GM19328 (cell line): ENCODE measurements around the gene ANKRD22.
"Not testable (repeated sequence)": the region's sequence is repeated elsewhere in the genome, so short reads cannot be mapped to it uniquely, and the experiment has no call there.

Experiments
- ATAC-seq: cut with Tn5 transposase; IDR thresholded peaks from one replicate; pipeline ENCODE4 v1.9.1; 2021; ENCODE audit warnings: mild to moderate bottlenecking, moderate library complexity; ENCODE audit not compliant: unreplicated experiment

ANKRD22 gene

DNA sequence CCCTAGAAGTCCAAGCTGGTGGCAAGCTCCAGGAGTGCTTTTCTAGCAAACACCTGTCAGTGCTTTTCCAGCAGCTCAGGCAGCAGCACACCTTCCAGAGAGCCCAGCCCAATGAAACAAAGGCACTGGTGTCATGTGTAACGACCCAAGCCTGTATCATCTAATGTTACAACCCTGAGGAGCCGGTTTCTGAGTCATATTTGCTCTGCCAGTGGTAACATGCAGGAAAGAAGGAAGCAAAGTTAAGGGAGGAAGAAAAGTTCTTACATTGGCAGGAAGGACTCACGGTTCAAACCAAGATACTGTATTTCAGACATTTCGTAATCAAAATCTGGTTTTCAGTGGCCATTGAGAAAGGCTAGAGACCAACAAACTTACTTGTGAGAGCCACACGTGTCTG lies at the start of gene ANKRD22:
Gene ANKRD22 (minus strand): TSS at position 139 of the 400 bp plus-strand sequence. CDS start 237 bp downstream, outside the sequence.
- ATAC-seq: no peak

- ATAC-seq: no peak
Measured at GRCh38 chr10:88899886-88900285, 48.2 kb upstream of the ANKRD22 start.

DNA sequence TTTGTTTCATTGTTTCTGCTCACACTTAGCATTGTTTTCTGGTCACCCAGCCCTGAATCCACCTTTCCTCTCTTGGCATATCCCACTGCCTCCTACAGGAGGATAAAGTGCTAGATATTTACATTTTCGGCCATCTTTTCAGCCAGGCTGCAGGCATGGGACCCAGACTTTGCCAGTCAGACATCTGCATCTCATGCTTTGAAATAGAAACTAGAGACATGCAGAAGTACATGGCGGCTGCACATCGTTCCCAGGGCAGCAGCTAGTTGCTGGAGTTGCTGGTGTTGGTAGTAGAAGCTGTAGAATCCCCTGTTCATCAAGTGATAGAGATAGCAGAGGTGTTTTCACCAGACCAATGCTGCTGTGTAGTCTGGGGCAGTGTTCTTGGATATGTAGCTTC lies 47.1 kb upstream of the ANKRD22 start:
- no peak for ATAC-seq

DNA sequence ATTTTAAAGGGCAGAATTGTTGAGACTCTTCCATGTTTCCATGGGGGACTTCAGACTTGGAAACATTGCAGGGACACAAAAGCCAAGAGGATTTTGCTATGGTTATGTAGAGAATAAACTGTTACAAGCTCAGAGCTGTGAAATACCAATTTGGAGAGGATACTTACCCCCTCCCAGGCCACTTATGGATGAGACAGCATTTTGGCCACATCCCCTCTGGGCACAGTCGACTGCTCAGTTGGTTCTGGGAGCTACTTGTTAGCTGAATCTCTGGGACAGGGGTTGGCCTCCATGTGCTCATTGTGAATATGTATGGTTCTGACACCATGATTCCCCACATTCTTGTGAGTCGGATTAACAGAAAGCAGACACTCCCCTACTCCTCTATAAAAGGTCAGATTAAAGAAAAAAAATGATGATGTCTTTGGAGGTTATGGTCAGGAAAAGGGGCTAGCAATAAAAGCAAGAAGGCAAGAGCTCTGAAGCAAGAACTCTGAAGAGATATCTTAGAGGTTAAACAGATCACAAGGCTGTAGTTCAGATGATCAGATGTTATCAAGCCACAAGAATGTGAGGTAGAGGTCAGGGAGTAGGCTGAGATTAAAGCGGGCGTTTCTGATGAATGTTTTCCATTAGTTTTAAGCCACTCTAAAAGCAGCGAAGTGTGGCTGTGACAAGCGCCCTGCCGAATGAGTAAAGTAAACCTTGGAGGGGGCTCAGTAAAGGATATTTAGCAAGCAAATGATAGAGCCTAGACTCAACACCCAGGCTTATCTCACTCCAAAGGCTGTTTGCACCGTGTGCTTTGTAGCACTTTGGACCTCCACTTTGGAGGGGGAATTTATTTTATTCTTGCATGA lies 45.6 kb upstream of the ANKRD22 start:
- ATAC-seq: no peak

GRCh38 chr10:88896372-88896993 lies 44.8 kb upstream of the ANKRD22 start:
- no peak for ATAC-seq

- no peak for ATAC-seq
Measured at GRCh38 chr10:88895250-88895649, 43.6 kb upstream of the ANKRD22 start.

DNA sequence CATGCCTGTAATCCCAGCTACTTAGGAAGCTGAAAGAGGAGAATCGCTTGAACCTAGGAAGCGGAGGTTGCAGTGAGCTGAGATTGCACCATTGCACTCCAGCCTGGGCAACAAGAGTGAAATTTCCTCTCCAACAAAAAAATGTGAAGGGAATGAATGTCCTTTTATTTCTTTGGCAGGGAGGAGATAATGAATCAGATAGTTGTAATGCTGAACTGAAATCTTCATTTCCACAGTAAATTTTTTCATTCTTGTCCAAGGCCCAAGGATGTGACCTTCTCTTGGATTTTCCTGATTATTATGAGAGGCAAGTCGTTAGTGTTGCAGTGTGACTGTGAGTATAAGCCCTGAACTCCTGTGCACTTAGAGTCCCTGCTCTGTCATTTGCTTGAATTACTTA lies 42.0 kb upstream of the ANKRD22 start:
- no peak for ATAC-seq

DNA sequence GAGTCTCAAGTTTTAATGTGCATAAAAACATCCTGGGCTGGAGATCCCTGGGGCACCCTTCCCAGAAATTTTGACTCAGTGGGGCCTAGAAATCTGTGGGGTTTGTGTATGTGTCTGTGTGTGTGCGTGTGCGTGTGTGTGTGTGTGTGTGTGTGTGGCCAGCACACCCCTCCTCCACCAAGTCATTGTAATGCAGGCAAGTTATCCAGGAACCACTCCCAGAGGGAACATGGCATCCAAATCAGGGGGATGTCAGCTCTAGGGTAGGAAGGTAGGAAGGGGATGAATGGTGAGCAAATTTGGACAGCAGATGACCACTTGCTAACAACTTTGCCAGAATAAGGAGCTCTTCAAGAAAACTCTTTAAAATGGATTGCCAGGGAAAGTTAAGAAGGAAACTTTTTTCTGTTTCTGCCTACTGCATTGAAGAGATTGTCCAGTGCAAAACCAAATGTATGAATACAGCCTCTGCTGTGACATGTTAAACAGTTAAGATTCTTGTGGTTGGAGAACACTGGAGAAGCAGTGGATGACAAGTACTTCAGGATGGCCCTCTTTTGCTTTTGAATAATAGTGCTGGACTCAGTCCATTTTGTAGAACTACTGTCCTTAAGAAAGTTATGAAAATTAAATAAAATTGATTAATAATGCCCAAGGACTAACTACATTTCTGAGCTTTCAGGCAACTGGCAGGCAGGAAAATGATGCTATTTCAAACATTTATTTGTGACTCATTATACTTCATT lies 40.8 kb upstream of the ANKRD22 start:
- no peak for ATAC-seq

- no peak for ATAC-seq
Measured at GRCh38 chr10:88890681-88891381, 39.2 kb upstream of the ANKRD22 start.

DNA sequence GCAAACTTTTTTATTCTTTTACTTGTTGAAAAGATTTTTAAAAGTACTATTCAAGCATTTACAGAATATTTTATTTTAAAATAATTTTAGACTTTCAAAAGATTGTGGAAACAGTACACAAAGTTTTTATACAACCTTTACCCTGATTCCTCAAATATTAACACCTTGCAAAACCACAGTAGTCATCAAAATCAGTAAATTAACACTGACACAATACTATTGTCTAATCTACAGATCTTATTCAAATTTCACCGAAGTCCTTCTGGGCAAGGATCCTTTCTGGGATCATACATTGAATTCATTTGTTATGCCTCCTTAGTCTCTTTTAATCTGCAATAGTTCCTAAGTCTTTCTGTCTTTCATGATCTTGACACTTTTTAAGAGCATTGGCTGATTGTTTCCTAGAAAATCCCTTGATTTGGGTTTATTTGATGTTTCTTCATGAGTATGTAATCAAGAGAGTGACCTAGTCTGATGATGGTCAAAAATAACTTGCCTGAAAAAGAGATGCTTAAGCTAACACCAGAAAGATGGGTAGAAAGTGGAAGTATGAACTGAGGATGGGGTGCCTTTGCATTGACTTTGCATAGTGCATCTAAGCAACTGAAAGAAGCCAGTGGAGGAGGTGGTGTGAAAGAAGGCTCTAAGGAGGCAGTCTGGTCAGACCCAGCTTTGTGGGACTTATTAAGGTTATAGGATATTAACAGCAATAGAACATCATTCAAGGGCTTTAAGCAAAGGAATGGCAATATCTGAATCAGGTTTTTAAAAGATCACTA lies 38.1 kb upstream of the ANKRD22 start:
- ATAC-seq: peak; percentile 69

GRCh38 chr10:88888810-88889445 lies 37.3 kb upstream of the ANKRD22 start:
- ATAC-seq: no peak

DNA sequence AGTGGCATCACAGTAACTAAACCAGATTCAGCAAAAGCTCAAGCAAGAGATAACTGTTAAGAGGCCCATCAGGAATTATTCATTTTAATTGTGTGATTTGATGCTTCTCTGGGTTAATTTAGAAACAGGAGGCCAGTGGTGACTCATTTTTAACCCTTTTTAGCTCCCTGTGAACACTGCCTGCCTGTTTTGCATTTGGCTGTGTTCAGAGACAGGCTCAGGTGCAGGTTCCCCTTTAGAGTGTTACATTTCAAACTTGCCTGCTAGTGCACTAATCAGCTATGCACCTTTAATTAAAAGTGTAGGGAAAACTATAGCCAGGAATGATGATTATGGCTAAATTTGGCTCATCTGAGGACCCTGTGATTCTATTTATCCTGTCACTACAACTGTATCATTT lies 34.9 kb upstream of the ANKRD22 start:
- ATAC-seq: peak; percentile 45

GRCh38 chr10:88883448-88883809 lies 31.8 kb upstream of the ANKRD22 start:
- no peak for ATAC-seq

GRCh38 chr10:88882646-88883447 lies 31.2 kb upstream of the ANKRD22 start:
- not testable (repeated sequence) for ATAC-seq

DNA sequence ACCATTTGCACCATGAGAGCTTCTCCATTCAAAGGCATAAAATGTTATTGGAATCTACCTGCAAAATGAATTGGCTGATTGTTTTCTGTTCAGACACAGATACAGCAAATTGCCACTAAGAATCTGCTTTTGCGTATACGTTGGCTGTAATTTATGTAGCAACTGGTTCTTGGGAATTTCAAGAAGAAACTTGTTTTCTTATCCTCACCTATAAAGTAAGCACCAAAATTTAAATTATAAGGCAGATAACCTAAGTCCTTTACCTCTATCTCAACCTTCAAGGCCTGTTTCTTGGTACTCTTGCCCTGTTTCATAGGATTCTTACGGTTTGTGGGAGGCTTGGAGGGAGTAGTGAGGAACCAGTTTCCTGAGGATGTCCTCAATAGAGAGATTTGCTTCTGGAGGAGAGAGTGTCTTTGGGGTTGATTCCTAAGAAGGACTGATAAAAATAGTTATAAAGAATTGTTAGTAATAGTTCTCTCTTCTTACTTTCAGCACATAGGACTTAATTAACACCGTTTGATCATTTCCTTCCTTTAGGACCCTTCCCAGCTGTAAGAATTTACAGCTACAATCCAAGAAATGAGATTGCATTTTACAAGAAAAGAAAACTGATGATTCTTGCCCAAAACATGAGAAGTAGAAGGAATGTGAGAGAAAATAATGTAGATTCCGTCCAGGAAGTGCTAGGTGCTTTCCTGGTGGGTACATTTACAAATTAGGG lies 30.4 kb upstream of the ANKRD22 start:
- ATAC-seq: no peak

DNA sequence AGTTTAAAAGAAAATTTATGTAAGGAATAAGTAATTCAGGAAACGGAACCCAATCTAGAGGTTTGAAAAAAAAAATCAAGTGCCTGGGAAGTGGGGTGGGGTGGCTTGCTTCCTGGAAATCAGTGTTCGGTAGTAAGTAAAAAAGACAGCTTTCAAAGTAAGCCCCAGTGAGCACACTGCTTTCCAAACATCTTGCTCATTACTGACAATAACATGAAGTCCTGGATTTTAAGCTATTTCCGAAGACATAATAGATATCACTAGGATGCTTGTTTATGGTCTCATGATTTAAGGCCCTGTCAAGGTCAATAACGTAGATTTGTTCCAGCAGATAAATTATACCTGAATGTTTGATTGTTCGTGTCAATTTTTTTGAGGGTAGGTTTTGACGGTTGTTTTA lies 29.7 kb upstream of the ANKRD22 start:
- ATAC-seq: no peak

DNA sequence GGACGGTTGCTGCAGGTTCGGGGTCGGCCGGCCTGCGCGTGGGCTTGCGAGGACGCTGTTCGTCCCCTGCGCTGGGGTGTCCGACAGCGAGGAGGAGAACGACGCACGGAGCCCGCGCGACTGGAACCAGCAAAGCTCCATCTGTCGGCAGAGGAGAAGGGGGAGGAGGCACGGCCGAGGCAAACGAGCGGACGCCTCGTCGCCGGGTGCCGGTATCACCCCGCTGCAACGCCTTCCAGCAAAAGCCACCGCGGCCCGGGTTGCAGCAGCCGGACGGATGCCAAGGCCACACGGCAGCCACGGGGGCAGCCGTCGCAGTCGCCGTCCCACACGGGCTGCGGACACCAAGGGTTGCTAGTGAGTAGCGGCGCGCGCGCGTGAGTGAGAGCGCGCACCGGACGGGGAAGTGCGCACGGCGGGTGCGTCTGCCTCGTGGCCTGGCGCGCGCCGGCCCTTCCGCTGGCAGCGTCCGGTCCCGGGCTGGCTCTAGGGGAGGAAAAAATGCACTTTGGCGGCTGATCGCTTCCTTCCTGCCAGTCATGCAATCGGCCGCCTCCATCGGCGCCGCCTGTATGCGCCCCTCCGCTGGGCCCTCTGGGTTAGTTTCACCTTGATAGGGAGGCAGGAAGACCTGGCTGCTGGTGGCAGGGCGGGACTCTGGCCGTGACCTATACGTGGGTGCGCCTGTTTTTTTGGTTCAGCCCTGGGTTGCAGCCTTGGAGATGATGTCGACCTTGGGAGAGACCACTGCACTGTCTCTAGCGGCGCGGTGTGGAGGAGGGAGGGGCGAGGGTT lies 28.8 kb upstream of the ANKRD22 start:
- ATAC-seq: peak; percentile 68
